GM19328 (cell line): ENCODE data around the gene MARK2.
"Not testable (repeated sequence)": the region's sequence is repeated elsewhere in the genome, so short reads cannot be mapped to it uniquely, and the experiment has no call there.

ENCODE experiments used
- ATAC-seq: cut with Tn5 transposase; IDR thresholded peaks from one replicate; pipeline ENCODE4 v1.9.1; 2021; ENCODE audit warnings: mild to moderate bottlenecking, moderate library complexity; ENCODE audit not compliant: unreplicated experiment

MARK2 gene

GRCh38 chr11:63853476-63853875 lies 14.6 kb downstream of the MARK2 start:
- ATAC-seq, result no peak

DNA sequence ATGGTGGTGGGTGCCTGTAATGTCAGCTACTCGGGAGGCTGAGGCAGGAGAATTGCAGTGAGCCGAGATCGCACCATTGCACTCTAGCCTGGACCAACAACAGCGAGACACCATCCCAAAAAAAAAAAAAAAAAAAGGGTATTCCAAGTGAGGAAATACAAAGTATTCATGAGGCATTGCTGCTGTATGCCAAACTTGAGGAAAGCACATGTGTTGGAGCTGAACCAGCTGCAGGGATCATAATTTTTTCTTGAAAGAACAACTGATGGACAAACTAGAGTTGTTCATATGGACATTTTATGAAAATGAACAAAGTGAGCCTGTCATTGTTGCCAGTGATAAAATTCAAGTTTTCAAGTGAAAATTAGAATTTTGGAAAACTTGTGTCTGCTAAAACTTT lies 15.8 kb downstream of the MARK2 start:
- no peak for ATAC-seq

GRCh38 chr11:63855975-63856374 lies 17.1 kb downstream of the MARK2 start:
- ATAC-seq, result no peak

GRCh38 chr11:63858628-63859550 lies 20.0 kb downstream of the MARK2 start:
- no peak for ATAC-seq

- ATAC-seq, result no peak
Measured at GRCh38 chr11:63862923-63863322, 24.0 kb downstream of the MARK2 start.

DNA sequence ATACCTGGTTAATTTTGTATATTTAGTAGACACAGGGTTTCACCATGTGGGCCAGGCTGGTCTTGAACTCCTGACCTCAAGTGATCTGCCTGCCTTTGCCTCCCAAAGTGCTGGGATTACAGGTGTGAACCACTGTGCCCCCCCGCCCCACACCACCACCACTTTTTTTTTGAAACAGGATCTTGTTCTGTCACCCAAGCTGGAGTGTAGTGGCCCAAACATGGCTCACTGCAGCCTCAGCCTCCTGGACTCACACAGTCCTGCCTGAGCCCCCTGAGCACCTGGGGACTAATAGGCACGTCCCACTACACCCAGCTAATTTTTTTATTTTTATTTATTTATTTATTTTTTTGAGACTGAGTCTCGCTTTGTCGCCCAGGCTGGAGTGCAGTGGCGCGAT lies 24.7 kb downstream of the MARK2 start:
- ATAC-seq, result not testable (repeated sequence)

DNA sequence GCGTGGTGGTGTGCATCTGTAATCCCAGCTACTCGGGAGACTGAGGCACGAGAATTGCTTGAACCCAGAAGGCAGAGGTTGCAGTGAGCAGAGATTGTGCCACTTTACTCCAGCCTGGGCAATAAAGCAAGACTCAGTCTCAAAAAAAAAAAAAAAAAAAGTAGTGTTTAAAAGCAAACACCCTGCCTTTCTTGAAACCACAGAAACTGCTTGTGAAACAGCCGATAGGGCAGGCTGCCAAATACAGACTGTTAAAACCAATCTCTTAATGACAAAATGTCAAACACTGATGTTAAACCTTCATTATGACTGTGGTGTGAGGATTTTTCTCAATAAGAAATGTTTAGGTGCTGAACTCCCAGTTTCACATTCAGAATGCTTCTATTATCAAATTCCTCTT lies 27.3 kb downstream of the MARK2 start:
- no peak for ATAC-seq

- no peak for ATAC-seq
Measured at GRCh38 chr11:63867511-63867910, 28.6 kb downstream of the MARK2 start.

DNA sequence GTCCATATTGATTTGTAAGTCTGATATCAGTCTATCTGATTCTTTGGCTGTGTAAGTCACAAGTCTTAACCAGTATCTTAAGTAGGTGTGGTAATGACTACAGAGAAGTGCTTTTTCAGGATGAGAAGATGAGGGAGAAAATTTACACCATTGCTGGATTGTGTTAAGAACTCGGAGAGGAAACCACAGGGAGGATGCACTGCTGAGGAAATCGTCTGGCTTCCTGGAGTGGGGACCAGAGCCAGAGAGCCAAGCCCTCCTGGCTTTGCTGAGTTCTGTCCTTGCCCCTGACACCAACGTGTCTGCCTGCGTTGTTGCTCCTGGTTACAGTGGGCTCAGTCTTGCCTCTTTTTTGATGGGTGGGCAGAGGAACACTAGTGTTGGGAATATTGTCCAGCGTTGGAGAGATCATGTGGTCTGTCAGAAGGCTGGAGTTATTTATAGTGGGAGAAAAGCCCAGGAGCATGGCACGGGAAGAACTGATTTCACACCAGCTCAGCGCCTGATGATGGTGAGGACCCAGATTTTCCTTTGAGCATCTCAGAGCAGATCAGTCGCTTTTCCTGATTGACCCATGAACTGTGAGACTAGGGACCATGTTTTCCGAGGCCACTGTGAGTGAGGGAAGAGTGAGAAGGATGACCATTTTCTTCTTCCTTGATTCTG lies 29.6 kb downstream of the MARK2 start:
- ATAC-seq, result no peak

DNA sequence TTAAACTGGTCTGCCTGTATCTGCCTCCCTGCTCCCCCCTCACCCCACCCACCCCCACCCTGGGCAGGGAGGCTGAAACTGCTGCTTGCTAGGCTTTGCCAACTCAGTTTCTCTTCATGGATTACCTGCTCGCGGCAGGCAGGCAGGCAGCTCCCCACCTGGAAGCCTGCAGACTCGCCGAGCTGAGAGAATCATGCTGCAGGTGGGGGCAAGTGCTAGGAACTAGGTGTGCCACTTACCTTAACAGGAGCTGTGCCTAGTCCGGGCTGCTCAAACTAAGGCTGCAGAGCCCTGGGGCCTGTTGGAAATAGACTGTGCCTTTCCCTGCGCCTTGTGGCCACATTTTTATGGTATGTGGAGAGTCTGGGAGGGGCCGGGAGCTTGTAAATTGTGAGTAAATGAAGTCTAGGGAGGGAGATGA lies 30.3 kb downstream of the MARK2 start:
- no peak for ATAC-seq

DNA sequence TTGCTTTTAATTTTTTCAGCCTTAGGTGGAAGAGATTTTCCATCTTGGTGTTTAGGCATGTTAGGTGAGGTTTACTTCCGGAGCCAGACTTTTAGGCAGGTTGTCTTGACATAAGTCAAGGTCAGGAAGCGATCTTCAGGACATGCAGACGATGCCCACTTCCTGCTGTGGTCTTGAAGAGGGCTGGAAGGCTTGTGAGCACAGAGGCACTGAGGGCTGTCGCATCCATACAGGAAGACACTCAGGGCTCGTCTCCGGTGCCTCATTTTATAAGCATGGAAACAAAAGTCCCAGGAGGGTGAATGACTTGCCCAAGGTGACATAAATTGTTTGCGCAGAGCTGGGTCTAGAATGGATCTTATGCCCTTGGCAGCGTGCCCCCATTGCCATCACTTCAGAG lies 30.8 kb downstream of the MARK2 start:
- no peak for ATAC-seq

GRCh38 chr11:63870351-63871140 lies 31.6 kb downstream of the MARK2 start:
- ATAC-seq, result no peak

DNA sequence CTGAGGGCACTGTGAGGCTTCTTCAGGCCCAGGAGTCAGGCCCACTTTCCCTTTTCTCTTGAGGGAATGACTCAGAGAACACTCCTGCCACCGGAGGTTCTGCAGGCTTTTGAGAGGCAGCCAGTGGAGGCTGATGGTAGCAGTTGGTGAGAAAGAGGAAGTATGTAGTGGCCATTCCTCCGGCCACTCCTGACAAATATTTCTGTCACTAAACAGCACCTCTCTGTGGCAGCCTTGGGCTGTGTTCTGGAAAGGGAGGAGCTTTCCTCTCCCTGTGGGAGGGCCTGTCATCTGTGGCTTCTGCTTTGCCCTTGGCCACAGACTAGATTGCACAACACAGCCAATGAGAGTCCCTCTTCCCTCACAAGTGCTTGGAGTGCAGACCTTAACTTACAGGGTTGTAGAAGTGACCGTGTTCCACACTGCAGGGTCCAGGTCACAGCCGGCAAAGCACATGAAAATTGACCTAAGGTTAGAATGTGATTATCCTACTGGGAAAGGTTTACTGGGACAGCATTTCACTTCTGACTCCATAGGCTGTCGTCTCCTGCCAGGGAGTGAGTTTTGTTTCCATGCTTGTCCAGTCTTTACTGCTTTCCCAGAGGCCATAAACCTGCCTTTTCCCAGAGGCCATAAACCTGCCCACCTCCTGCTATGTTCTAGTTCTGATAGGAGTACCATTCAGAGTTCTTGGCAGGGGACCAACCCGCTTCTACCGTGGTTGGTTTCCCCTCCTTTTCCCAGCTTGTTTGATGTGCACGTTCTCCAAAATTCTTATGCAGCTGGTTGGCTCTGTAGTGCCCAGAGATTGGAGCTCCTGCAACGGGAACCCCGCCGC lies 33.3 kb downstream of the MARK2 start:
- ATAC-seq, result no peak

- no peak for ATAC-seq
Measured at GRCh38 chr11:63872800-63873197, 33.9 kb downstream of the MARK2 start.

DNA sequence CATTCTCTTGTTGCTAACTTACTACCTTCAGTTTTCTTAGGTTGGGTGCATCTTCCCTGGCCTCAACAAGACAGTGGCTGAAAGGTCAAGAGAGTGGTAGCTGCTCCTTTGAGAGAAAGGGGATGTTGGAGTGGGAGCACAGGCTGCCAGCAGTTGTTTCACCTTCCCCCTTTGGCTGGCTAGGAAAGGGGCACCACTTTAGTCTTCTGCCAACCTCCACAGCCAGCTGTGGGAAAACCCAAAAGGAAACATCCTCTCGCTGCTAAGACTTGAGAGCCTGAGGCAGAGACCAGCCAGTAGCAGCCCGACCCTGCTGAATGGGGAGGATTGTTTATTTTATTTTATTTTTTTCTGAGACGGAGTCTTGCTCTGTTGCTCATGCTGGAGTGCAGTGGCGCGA lies 34.4 kb downstream of the MARK2 start:
- no peak for ATAC-seq

- ATAC-seq, result no peak
Measured at GRCh38 chr11:63874511-63874910, 35.6 kb downstream of the MARK2 start.

GRCh38 chr11:63875506-63876065 lies 36.7 kb downstream of the MARK2 start:
- no peak for ATAC-seq

DNA sequence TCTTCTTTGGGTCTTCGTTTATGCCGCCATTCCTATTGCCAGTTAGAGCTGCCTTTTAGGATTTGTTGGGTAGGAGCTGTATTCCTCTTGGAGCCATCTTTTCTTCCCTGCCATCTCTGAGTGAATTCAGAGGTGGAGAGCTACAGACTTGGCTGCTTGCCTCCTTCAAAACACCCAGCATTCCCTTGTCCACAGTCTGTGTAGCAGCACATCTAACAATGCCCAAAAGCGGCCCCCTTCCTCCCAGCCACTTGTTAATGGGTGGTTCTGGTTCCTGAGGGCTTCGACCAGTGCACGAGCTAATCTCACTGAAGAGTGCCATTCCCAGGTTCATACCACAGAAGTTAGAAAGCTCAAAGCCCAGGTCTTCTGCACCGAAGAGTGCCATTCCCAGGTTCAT lies 37.7 kb downstream of the MARK2 start:
- no peak for ATAC-seq

DNA sequence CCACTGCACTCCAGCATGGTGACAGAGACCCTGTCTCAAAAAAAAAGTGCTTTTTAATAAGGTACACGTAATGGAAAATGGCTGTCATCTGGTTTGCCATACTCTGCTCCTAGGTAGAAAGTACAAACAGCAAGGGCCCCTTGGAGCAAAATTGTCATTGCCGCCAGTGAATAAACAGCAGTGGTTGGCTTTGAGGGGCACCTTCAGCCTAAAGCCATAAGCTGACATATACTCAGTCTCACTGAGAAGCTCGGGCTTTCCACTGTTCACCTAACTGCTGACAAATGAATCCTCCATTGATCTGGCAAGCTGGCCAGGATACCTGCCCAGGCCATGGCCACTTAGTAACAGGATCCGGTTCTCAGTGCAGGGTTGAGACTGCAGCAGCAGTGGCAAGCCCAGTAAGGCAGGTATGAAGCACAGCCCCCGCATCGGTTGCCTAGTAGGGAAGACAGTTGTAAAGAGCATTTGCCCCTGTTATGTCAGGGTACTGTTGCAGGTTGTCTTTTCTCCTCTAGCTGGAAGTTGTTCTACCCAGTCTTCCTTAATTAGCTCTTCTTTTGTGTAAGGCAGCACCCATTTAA lies 38.8 kb downstream of the MARK2 start:
- ATAC-seq, result no peak
